Upper lobe of left lung (tissue), 6 donors: Measurements from ENCODE around the gene TTI1. TPM values are rescaled to one million over a fixed set of nuclear protein-coding genes. Genes with fewer than 3 reads are reported as not detected.

Experiments used
- ATAC-seq, 2 donors: fragments of 200-7000 bp; cut with Tn5 transposase; one replicate each; pipeline ENCODE4 v1.9.1; 2022; ENCODE audit warnings: mild to moderate bottlenecking in 2 of 2, moderate library complexity in 2 of 2; ENCODE audit not compliant: low FRiP score in 2 of 2
- DNase-seq, 2 donors: peaks; one replicate each; pipeline ENCODE4 v3.0.0-alpha.2; 2019 to 2020
- H3K27ac ChIP-seq, 4 donors: fragments of 200-600 bp; sonication (generic); one replicate each; pipeline ENCODE4 v1.5.1; 2016 to 2019
- H3K27me3 ChIP-seq, 4 donors: fragments of 200-600 bp; sonication (generic); one replicate each; pipeline ENCODE4 v1.5.1; 2017 to 2019
- H3K36me3 ChIP-seq, 4 donors: fragments of 200-600 bp; sonication (generic); one replicate each; pipeline ENCODE4 v1.5.1; 2016 to 2019
- H3K4me1 ChIP-seq, 4 donors: fragments of 200-600 bp; sonication (generic); one replicate each; pipeline ENCODE4 v1.5.1; 2018 to 2019
- H3K4me3 ChIP-seq, 4 donors: fragments of 200-600 bp; sonication (generic); one replicate each; pipeline ENCODE4 v1.5.1; 2017 to 2019; ENCODE audit warnings: mild to moderate bottlenecking in 2 of 4, moderate library complexity in 1 of 4
- H3K9me3 ChIP-seq, 4 donors: fragments of 200-600 bp; sonication (generic); one replicate each; pipeline ENCODE4 v1.5.1; 2018 to 2019
- EP300 ChIP-seq, 4 donors: sonication (generic); formaldehyde crosslinking; IDR thresholded peaks; one replicate each; pipeline ENCODE4 v1.5.1; 2017; ENCODE audit warnings: antibody characterized with exemption in 4 of 4, control low read depth in 2 of 4
- POLR2A ChIP-seq, 4 donors: fragments of 450-650 bp; IDR thresholded peaks; one replicate each; pipeline ENCODE4 v1.5.1; 2016 to 2017; ENCODE audit warnings: antibody characterized with exemption in 4 of 4, mild to moderate bottlenecking in 2 of 4
- POLR2AphosphoS5 ChIP-seq, 2 donors: sonication (generic); formaldehyde crosslinking; IDR thresholded peaks; one replicate each; pipeline ENCODE4 v1.5.1; 2017; ENCODE audit warnings: antibody characterized with exemption in 2 of 2
- WGBS, 2 donors: methylation state at CpG; one replicate each; pipeline ENCODE4 v1.1.5; 2017 to 2018; 5-methylcytosine and 5-hydroxymethylcytosine counted together
- total RNA-seq, 6 donors: library from RNA; depleted of rRNA in 4 of 6; stranded (reverse); fragments of >200 nt in 4 of 6; gene quantifications; one replicate each; pipeline versions ENCODE4 v1.1.0 to v1.2.1, GENCODE V29; 2016 to 2021
- TF ChIP-seq, protein P1 (sequence below), 6 experiments: fragments of 450-650 bp in 4 of 6; fragments of 200-600 bp in 2 of 6; sonication (generic) in 2 of 6; IDR thresholded peaks; one replicate each; pipeline ENCODE4 v1.5.1; 2016 to 2019; ENCODE audit warnings: antibody characterized with exemption in 6 of 6
- donor health status: DM: no; HTN: no; CAD: no; lungs with moderate emphysema.
- donor health status: DM: no; HTN: yes; CAD: no; lungs with severe emphysema.

Gene TTI1
- total RNA-seq, 6 donors from 2014 or later: 11.2 to 30.4 (median 15.1) TPM

DNA sequence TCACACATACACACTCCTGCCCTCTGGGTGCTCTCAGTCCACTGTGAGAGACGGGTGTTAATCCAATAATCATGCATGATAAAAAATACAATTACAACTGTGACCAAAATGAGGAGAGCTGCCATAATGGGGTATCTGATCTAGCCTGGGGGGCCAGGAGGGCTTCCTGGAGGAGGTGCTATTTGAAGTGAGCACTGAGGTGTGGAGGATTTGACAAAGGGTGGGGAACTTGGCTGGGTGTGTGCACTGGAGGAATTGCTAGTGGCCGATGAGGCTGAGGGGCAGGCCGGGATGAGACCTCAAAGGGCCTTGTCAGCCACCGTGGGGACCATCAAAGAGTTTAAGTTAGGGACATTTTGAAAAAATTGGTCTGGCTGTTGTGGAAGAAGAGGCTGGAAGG is 95.6 kb downstream of the TTI1 start:
- TF ChIP-seq EP300 (IDR thresholded peaks at IDR 0.05): no peak
- TF ChIP-seq POLR2A (IDR thresholded peaks at IDR 0.05): no peak
- TF ChIP-seq, protein P1, sequence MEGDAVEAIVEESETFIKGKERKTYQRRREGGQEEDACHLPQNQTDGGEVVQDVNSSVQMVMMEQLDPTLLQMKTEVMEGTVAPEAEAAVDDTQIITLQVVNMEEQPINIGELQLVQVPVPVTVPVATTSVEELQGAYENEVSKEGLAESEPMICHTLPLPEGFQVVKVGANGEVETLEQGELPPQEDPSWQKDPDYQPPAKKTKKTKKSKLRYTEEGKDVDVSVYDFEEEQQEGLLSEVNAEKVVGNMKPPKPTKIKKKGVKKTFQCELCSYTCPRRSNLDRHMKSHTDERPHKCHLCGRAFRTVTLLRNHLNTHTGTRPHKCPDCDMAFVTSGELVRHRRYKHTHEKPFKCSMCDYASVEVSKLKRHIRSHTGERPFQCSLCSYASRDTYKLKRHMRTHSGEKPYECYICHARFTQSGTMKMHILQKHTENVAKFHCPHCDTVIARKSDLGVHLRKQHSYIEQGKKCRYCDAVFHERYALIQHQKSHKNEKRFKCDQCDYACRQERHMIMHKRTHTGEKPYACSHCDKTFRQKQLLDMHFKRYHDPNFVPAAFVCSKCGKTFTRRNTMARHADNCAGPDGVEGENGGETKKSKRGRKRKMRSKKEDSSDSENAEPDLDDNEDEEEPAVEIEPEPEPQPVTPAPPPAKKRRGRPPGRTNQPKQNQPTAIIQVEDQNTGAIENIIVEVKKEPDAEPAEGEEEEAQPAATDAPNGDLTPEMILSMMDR (IDR thresholded peaks at IDR 0.05): no peak
- TF ChIP-seq POLR2AphosphoS5 (IDR thresholded peaks at IDR 0.05): no peak
- WGBS, 2 donors: 88 to 90% methylated on average over 4 of the region's 4 CpGs
- Histone ChIP-seq H3K4me3 (no peak overlapping the region), H3K27me3 (no peaks in the 10 kb centered on the region), H3K9me3 (no peaks in the 10 kb centered on the region), H3K27ac (no peak overlapping the region), H3K4me1 (no peaks in the 10 kb centered on the region), H3K36me3 (no peaks in the 10 kb centered on the region)
- ATAC-seq (no peak), DNase-seq (no peak)

DNA sequence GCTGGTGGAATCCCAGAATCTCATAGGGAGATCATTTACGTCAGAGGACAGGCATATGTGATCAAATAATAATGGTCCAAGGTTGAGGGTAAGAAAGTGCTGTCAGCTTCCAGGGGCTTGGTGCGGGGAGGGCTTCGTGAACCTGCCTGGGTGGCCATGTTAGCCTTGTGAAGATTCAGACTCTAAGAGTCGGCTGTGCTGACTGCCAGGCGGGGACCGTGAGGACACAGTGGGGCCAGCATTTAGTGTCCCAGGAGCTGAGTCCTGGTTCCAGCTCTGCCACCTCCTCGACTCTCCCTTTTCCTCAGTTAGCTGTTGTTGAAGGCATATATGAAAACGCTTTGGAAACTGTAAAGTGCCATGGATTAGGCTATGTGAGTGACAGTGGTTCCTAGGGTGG is 96.8 kb downstream of the TTI1 start:
- ATAC-seq (no peak), DNase-seq (no peak)
- Histone ChIP-seq H3K4me3 (no peak overlapping the region), H3K27ac (no peak overlapping the region), H3K27me3 (no peaks in the 10 kb centered on the region), H3K9me3 (no peaks in the 10 kb centered on the region), H3K4me1 (no peaks in the 10 kb centered on the region), H3K36me3 (no peaks in the 10 kb centered on the region)
- WGBS, 2 donors: 90 to 92% methylated on average over 7 to 8 of the region's 8 CpGs
- TF ChIP-seq POLR2AphosphoS5 (IDR thresholded peaks at IDR 0.05): no peak
- no peak for TF ChIP-seq POLR2A (IDR thresholded peaks at IDR 0.05)
- TF ChIP-seq, protein P1 (IDR thresholded peaks at IDR 0.05): no peak
- no peak for TF ChIP-seq EP300 (IDR thresholded peaks at IDR 0.05)

DNA sequence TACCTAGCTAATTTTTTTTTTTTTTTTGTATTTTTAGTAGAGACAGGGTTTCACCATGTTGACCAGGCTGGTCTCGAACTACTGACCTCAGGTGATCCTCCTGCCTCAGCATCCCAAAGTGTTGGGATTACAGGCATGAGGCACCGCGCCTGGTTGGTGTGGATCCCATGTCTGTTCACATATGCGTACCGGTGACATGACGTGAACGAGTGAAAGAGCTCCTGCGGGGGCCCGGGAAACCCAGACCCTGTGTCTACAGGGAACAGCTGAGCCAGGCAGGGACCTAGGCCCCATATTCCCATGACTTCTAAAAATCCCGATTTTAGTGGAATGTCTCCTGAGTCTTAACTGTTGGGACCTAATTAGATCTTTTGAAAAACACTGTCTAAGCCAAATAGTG is 97.2 kb downstream of the TTI1 start:
- Histone ChIP-seq H3K36me3 (no peaks in the 10 kb centered on the region), H3K4me3 (no peak overlapping the region), H3K9me3 (no peaks in the 10 kb centered on the region), H3K27me3 (no peaks in the 10 kb centered on the region), H3K4me1 (no peaks in the 10 kb centered on the region), H3K27ac (no peak overlapping the region)
- 89 to 96% methylated on average over 9 to 10 of the region's 10 CpGs for WGBS, 2 donors
- ATAC-seq (no peak), DNase-seq (no peak)
- TF ChIP-seq POLR2AphosphoS5 (IDR thresholded peaks at IDR 0.05): no peak
- TF ChIP-seq, protein P1 (IDR thresholded peaks at IDR 0.05): no peak
- no peak for TF ChIP-seq POLR2A (IDR thresholded peaks at IDR 0.05)
- TF ChIP-seq EP300 (IDR thresholded peaks at IDR 0.05): no peak

DNA sequence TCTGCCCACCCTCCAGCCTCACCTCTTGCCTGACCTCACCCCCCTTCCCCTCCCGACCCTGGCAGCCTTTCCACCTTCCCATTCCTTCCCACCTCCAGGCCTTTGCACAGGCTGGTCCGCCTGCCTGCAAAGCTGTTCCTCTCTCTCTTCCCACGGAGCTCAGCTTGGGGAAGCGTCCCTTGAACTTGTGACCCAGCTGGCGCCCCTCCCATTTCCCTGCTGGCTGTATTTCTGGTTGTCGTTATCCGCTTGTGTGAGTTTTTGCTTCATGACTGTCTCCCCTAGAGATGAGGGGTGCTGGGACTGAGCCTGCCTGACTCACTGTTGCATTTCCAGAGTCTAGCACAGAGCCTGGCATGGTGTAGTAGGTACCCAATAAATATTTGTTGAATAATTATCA is 97.8 kb downstream of the TTI1 start:
- Histone ChIP-seq H3K27ac (no peak overlapping the region), H3K27me3 (no peaks in the 10 kb centered on the region), H3K9me3 (no peaks in the 10 kb centered on the region), H3K4me1 (no peaks in the 10 kb centered on the region), H3K36me3 (no peaks in the 10 kb centered on the region), H3K4me3 (no peak overlapping the region)
- ATAC-seq: no peak
- DNase-seq: no peak
- 52 to 58% methylated on average over 7 of the region's 7 CpGs for WGBS, 2 donors
- TF ChIP-seq POLR2AphosphoS5 (IDR thresholded peaks at IDR 0.05): no peak
- TF ChIP-seq EP300 (IDR thresholded peaks at IDR 0.05): no peak
- no peak for TF ChIP-seq POLR2A (IDR thresholded peaks at IDR 0.05)
- TF ChIP-seq, protein P1 (IDR thresholded peaks at IDR 0.05): no peak

DNA sequence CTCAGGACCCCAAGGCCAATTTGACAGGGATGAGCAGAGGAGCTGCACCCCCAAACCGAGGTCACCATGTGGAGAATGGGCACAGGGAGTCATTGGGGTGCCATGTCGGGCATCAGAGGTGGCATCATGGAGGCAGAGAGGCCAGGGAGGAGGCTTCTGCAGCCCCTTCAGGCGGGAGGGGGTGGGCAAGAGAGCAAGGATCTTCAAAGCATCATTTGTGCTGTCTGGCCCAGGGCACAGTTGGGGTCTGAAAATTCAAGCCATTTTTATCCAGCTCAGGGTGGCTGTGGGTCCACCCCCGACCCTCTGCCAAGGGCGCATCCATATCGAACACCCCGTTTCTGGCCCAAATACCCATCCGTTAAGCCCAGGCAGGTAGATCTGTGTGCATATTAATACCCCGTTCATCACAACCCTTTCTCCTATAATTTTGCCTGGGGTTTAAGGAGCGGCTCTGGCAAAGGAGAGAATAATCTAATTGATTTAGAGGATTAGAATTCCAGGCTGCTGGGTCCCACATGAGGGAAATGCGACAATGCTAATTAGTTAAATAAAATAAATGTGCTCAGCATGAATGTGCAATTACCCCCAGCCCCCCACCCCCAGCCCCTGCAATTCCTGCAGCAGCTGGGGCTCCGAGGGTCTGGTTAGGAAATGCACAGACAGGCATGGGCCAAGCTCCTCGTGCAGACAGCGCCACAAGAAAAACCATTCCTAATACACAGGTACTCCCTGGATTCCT is 98.5 kb downstream of the TTI1 start:
- Histone ChIP-seq H3K4me1 (no peaks in the 10 kb centered on the region), H3K4me3 (no peak overlapping the region), H3K9me3 (no peaks in the 10 kb centered on the region), H3K27ac (no peak overlapping the region), H3K36me3 (no peaks in the 10 kb centered on the region), H3K27me3 (no peaks in the 10 kb centered on the region)
- DNase-seq (no peak), ATAC-seq (no peak)
- WGBS, 2 donors: 87 to 91% methylated on average over 11 to 14 of the region's 14 CpGs
- TF ChIP-seq EP300 (IDR thresholded peaks at IDR 0.05) (no peak), POLR2A (IDR thresholded peaks at IDR 0.05) (no peak), POLR2AphosphoS5 (IDR thresholded peaks at IDR 0.05) (no peak)
- TF ChIP-seq, protein P1 (IDR thresholded peaks at IDR 0.05): no peak
